Liver (tissue), 9 donors: ENCODE data around the gene USP38. TPM values are rescaled to one million over a fixed set of nuclear protein-coding genes. Genes with fewer than 3 reads are reported as not detected.

ENCODE experiments used
- DNase-seq: peaks from one replicate; pipeline ENCODE4 v3.0.0-alpha.2; 2017; ENCODE audit warnings: low spot score
- H3K27ac ChIP-seq, 2 donors: one replicate each; pipeline ENCODE4 v1.7.0; 2013; ENCODE audit warnings: inconsistent platforms in 2 of 2, low read length in 2 of 2, control low read depth in 1 of 2, low read depth in 1 of 2, mild to moderate bottlenecking in 1 of 2
- H3K27me3 ChIP-seq, 4 donors: one replicate each; pipeline versions ENCODE4 v1.6.1 to v1.7.0; 2013; ENCODE audit warnings: low read length in 3 of 4, inconsistent platforms in 1 of 4, mild to moderate bottlenecking in 1 of 4, moderate library complexity in 1 of 4; ENCODE audit not compliant: control insufficient read depth in 4 of 4, insufficient read depth in 4 of 4
- H3K36me3 ChIP-seq, 4 donors: one replicate each; pipeline versions ENCODE4 v1.6.1 to v1.7.0; 2013; ENCODE audit warnings: low read length in 3 of 4, mild to moderate bottlenecking in 3 of 4, low read depth in 1 of 4, moderate library complexity in 1 of 4; ENCODE audit not compliant: control insufficient read depth in 4 of 4, insufficient read depth in 3 of 4
- H3K4me1 ChIP-seq, 4 donors: one replicate each; pipeline versions ENCODE4 v1.6.1 to v1.7.0; 2013; ENCODE audit warnings: low read length in 3 of 4, mild to moderate bottlenecking in 3 of 4, moderate library complexity in 1 of 4; ENCODE audit not compliant: control insufficient read depth in 4 of 4, insufficient read depth in 4 of 4
- H3K4me3 ChIP-seq, 3 donors: one replicate each; pipeline versions ENCODE4 v1.6.1 to v1.7.0; 2013; ENCODE audit warnings: low read length in 3 of 3, control low read depth in 1 of 3, low read depth in 1 of 3, mild to moderate bottlenecking in 1 of 3
- H3K9ac ChIP-seq, 2 donors: one replicate each; pipeline ENCODE4 v1.7.0; 2013; ENCODE audit warnings: low read length in 2 of 2, mild to moderate bottlenecking in 2 of 2, moderate library complexity in 2 of 2, control low read depth in 1 of 2, low read depth in 1 of 2
- H3K9me3 ChIP-seq, 4 donors: one replicate each; pipeline versions ENCODE4 v1.6.1 to v1.7.0; 2013; ENCODE audit warnings: low read length in 3 of 4; ENCODE audit not compliant: control insufficient read depth in 4 of 4
- EGR1 ChIP-seq, 2 donors: IDR thresholded peaks; 2 replicates each; pipeline ENCODE4 v1.6.1; 2016 to 2018; ENCODE audit warnings: antibody characterized with exemption in 2 of 2, low read depth in 2 of 2
- FOXA1 ChIP-seq: IDR thresholded peaks from 2 replicates; pipeline ENCODE4 v1.6.1; 2016; ENCODE audit warnings: antibody characterized with exemption
- GABPA ChIP-seq, 2 donors: IDR thresholded peaks in 1 of 2; conservative IDR thresholded peaks in 1 of 2; 2 replicates each; pipeline ENCODE4 v1.6.1; 2016; ENCODE audit warnings: antibody characterized with exemption in 2 of 2, mild to moderate bottlenecking in 1 of 2, moderate library complexity in 1 of 2
- HNF4A ChIP-seq, 2 donors: conservative IDR thresholded peaks; 2 replicates each; pipeline ENCODE4 v1.6.1; 2016; ENCODE audit warnings: antibody characterized with exemption in 2 of 2, mild to moderate bottlenecking in 2 of 2
- HNF4G ChIP-seq: IDR thresholded peaks from 2 replicates; pipeline ENCODE4 v1.6.1; 2016; ENCODE audit warnings: antibody characterized with exemption
- JUND ChIP-seq, 2 donors: IDR thresholded peaks; 2 replicates each; pipeline ENCODE4 v1.6.1; 2016; ENCODE audit warnings: antibody characterized with exemption in 2 of 2
- NR2F2 ChIP-seq: IDR thresholded peaks from 2 replicates; pipeline ENCODE4 v1.6.1; 2016; ENCODE audit warnings: antibody characterized with exemption
- RAD21 ChIP-seq, 2 donors: IDR thresholded peaks; 2 replicates each; pipeline ENCODE4 v1.6.1; 2016; ENCODE audit warnings: antibody characterized with exemption in 2 of 2, mild to moderate bottlenecking in 2 of 2
- RXRA ChIP-seq, 2 donors: IDR thresholded peaks; 2 replicates each; pipeline ENCODE4 v1.6.1; 2017 to 2018; ENCODE audit warnings: antibody characterized with exemption in 2 of 2, mild to moderate bottlenecking in 1 of 2
- SP1 ChIP-seq: IDR thresholded peaks from 2 replicates; pipeline ENCODE4 v1.6.1; 2018; ENCODE audit warnings: antibody characterized with exemption, mild to moderate bottlenecking
- YY1 ChIP-seq: IDR thresholded peaks from 2 replicates; pipeline ENCODE4 v1.6.1; 2016; ENCODE audit warnings: antibody characterized with exemption, mild to moderate bottlenecking
- WGBS: extraction: QIAGEN DNeasy Blood & Tissue Kit; methylation state at CpG from one replicate; pipeline ENCODE4 v1.1.7; 2013; 5-methylcytosine and 5-hydroxymethylcytosine counted together
- polyA plus RNA-seq, 2 donors: library from polyadenylated mRNA; stranded (reverse) in 1 of 2; unstranded in 1 of 2; fragments of 200-250 nt in 1 of 2; fragments of >200 nt in 1 of 2; fragmentation: Nextera tagmentation in 1 of 2; extraction: Ambion mirVana in 1 of 2; gene quantifications; one replicate each; pipeline versions ENCODE4 v1.2.1 to v1.2.3, GENCODE V29; 2013 to 2015
- total RNA-seq, 2 donors: library from RNA; depleted of rRNA; stranded (reverse); fragments of >200 nt; gene quantifications; one replicate each; pipeline ENCODE4 v1.2.3, GENCODE V29; 2014
- TF ChIP-seq, protein P1 (sequence below): fragments of 150-350 bp; IDR thresholded peaks from 2 replicates; pipeline ENCODE4 v1.5.1; 2017; ENCODE audit warnings: improper control_type of control experiment, low read depth, low read length; ENCODE audit not compliant: missing input control
- TF ChIP-seq, protein P2 (sequence below): IDR thresholded peaks from 2 replicates; pipeline ENCODE4 v1.6.1; 2016; ENCODE audit warnings: antibody characterized with exemption
- TF ChIP-seq, protein P3 (sequence below): IDR thresholded peaks from 2 replicates; pipeline ENCODE4 v1.6.1; 2016; ENCODE audit warnings: antibody characterized with exemption
- TF ChIP-seq, protein P4 (sequence below): IDR thresholded peaks from 2 replicates; pipeline ENCODE4 v1.6.1; 2016; ENCODE audit warnings: antibody characterized with exemption, mild to moderate bottlenecking
- donor health status: healthy.
- donor health status: healthy.
- donor health status: healthy.
- donor health status: healthy.
- donor health status: healthy.

USP38 gene
- total and polyA plus RNA-seq, 4 donors, result 6.1 to 36.1 (median 18.2) TPM

DNA sequence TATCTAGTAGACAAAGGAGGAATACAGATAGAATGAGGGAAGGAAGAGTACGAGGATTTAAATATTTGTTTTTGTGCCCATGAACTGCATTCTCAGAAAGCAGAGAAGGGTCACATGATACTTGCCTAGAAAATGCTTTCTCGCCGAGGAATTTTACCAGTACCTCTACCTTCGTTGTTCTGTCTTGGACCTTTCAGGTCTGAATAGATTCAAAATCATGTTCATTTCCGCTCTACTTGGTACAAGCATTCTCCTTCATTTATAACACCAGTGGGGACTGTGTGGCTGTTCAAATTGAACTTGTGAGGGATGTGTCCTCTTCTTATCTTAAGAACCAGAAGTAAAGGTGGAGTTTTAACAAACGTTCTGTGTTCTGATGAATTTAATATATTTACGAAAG, 1.9 kb downstream of the USP38 start:
- TF ChIP-seq, protein P1, sequence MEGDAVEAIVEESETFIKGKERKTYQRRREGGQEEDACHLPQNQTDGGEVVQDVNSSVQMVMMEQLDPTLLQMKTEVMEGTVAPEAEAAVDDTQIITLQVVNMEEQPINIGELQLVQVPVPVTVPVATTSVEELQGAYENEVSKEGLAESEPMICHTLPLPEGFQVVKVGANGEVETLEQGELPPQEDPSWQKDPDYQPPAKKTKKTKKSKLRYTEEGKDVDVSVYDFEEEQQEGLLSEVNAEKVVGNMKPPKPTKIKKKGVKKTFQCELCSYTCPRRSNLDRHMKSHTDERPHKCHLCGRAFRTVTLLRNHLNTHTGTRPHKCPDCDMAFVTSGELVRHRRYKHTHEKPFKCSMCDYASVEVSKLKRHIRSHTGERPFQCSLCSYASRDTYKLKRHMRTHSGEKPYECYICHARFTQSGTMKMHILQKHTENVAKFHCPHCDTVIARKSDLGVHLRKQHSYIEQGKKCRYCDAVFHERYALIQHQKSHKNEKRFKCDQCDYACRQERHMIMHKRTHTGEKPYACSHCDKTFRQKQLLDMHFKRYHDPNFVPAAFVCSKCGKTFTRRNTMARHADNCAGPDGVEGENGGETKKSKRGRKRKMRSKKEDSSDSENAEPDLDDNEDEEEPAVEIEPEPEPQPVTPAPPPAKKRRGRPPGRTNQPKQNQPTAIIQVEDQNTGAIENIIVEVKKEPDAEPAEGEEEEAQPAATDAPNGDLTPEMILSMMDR, result no peak
- no peak for TF ChIP-seq HNF4G
- TF ChIP-seq, protein P2, sequence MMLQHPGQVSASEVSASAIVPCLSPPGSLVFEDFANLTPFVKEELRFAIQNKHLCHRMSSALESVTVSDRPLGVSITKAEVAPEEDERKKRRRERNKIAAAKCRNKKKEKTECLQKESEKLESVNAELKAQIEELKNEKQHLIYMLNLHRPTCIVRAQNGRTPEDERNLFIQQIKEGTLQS, result no peak
- no peak for TF ChIP-seq HNF4A (conservative IDR thresholded peaks at IDR 0.05)
- TF ChIP-seq JUND (IDR thresholded peaks at IDR 0.05), result no peak
- TF ChIP-seq FOXA1, result no peak
- no peak for TF ChIP-seq NR2F2
- TF ChIP-seq GABPA (IDR thresholded peaks at IDR 0.05 in 1 of 2, conservative IDR thresholded peaks at IDR 0.05 in 1 of 2), result no peak
- no peak for TF ChIP-seq RXRA (IDR thresholded peaks at IDR 0.05)
- TF ChIP-seq, protein P3, sequence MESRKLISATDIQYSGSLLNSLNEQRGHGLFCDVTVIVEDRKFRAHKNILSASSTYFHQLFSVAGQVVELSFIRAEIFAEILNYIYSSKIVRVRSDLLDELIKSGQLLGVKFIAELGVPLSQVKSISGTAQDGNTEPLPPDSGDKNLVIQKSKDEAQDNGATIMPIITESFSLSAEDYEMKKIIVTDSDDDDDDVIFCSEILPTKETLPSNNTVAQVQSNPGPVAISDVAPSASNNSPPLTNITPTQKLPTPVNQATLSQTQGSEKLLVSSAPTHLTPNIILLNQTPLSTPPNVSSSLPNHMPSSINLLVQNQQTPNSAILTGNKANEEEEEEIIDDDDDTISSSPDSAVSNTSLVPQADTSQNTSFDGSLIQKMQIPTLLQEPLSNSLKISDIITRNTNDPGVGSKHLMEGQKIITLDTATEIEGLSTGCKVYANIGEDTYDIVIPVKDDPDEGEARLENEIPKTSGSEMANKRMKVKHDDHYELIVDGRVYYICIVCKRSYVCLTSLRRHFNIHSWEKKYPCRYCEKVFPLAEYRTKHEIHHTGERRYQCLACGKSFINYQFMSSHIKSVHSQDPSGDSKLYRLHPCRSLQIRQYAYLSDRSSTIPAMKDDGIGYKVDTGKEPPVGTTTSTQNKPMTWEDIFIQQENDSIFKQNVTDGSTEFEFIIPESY, result no peak
- TF ChIP-seq RAD21 (IDR thresholded peaks at IDR 0.05), result no peak
- no peak for TF ChIP-seq SP1
- TF ChIP-seq, protein P4, sequence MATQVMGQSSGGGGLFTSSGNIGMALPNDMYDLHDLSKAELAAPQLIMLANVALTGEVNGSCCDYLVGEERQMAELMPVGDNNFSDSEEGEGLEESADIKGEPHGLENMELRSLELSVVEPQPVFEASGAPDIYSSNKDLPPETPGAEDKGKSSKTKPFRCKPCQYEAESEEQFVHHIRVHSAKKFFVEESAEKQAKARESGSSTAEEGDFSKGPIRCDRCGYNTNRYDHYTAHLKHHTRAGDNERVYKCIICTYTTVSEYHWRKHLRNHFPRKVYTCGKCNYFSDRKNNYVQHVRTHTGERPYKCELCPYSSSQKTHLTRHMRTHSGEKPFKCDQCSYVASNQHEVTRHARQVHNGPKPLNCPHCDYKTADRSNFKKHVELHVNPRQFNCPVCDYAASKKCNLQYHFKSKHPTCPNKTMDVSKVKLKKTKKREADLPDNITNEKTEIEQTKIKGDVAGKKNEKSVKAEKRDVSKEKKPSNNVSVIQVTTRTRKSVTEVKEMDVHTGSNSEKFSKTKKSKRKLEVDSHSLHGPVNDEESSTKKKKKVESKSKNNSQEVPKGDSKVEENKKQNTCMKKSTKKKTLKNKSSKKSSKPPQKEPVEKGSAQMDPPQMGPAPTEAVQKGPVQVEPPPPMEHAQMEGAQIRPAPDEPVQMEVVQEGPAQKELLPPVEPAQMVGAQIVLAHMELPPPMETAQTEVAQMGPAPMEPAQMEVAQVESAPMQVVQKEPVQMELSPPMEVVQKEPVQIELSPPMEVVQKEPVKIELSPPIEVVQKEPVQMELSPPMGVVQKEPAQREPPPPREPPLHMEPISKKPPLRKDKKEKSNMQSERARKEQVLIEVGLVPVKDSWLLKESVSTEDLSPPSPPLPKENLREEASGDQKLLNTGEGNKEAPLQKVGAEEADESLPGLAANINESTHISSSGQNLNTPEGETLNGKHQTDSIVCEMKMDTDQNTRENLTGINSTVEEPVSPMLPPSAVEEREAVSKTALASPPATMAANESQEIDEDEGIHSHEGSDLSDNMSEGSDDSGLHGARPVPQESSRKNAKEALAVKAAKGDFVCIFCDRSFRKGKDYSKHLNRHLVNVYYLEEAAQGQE, result no peak
- no peak for TF ChIP-seq EGR1 (IDR thresholded peaks at IDR 0.05; ENCODE audit: low read depth in 2 of 2)
- no peak for TF ChIP-seq YY1
- WGBS, result 2% methylated on average over 7 of the region's 7 CpGs
- Histone ChIP-seq H3K27me3 (no peaks in the 10 kb centered on the region), H3K9me3 (no peaks in the 10 kb centered on the region), H3K9ac (peak overlapping the region; percentile 48 to 69), H3K27ac (peak overlapping the region; percentile 32 to 63), H3K4me3 (peak overlapping the region; percentile 72 to 100 (median 85)), H3K4me1 (peaks cover 5 to 32% (median 23%) of the 10 kb centered on the region in 4 donors), H3K36me3 (peaks cover 0 to 8% (median 3%) of the 10 kb centered on the region in 4 donors)
- DNase-seq, result no peak
